Measurements from ENCODE around the gene E2F8.

E2F8 gene

GRCh38 chr11:19252394-19253152 is 11.8 kb upstream of the E2F8 start:
- TF ChIP-seq CTCF (IDR thresholded peaks at IDR 0.05; ENCODE audit: low read depth, low read length, missing control alignments): no peak

GRCh38 chr11:19251577-19251976 is 10.8 kb upstream of the E2F8 start:
- no peak for TF ChIP-seq CTCF (IDR thresholded peaks at IDR 0.05; ENCODE audit: low read depth, low read length, missing control alignments)
- DNase-seq (ENCODE audit: low read depth): no peak
- no peak overlapping the region for H3K4me3 ChIP-seq (ENCODE audit: low read depth, low read length)

More at GRCh38 chr11:19252394-19253152, 11.8 kb upstream of the E2F8 start:
- H3K4me3 ChIP-seq (ENCODE audit: low read depth, low read length): no peak overlapping the region
- DNase-seq (ENCODE audit: low read depth): no peak

DNA sequence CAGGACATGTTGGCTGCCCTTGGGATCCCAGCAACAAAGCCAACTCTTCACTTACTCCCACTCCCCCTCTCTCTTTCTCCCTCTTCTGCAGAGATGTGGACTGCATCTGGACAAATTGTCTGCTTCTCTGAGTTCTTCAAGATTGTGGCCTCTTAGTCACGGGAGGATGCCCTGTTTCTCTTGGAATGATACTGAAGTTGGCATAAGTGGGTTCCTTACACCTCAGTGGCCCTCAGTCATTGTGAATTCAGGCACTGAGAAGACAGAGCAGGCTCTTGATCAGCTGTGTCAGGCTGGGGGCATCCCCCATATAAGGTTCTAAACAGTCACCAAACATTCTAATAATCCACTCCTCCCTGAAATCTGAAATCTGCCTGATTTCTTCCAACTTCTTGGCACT is 6.1 kb upstream of the E2F8 start:
- DNase-seq (ENCODE audit: low read depth): no peak
- TF ChIP-seq CTCF (IDR thresholded peaks at IDR 0.05; ENCODE audit: low read depth, low read length, missing control alignments): no peak
- H3K4me3 ChIP-seq (ENCODE audit: low read depth, low read length): no peak overlapping the region

- TF ChIP-seq CTCF (IDR thresholded peaks at IDR 0.05; ENCODE audit: low read depth, low read length, missing control alignments): no peak
- no peak overlapping the region for H3K4me3 ChIP-seq (ENCODE audit: low read depth, low read length)
- no peak for DNase-seq (ENCODE audit: low read depth)
Measured at GRCh38 chr11:19245351-19245750, 4.6 kb upstream of the E2F8 start.

- DNase-seq (ENCODE audit: low read depth): no peak
- H3K4me3 ChIP-seq (ENCODE audit: low read depth, low read length): no peak overlapping the region
- TF ChIP-seq CTCF (IDR thresholded peaks at IDR 0.05; ENCODE audit: low read depth, low read length, missing control alignments): no peak
Measured at GRCh38 chr11:19244621-19245020, 3.9 kb upstream of the E2F8 start.

- no peak overlapping the region for H3K4me3 ChIP-seq (ENCODE audit: low read depth, low read length)
- DNase-seq (ENCODE audit: low read depth): no peak
- no peak for TF ChIP-seq CTCF (IDR thresholded peaks at IDR 0.05; ENCODE audit: low read depth, low read length, missing control alignments)
Measured at GRCh38 chr11:19244084-19244483, 3.3 kb upstream of the E2F8 start.

DNA sequence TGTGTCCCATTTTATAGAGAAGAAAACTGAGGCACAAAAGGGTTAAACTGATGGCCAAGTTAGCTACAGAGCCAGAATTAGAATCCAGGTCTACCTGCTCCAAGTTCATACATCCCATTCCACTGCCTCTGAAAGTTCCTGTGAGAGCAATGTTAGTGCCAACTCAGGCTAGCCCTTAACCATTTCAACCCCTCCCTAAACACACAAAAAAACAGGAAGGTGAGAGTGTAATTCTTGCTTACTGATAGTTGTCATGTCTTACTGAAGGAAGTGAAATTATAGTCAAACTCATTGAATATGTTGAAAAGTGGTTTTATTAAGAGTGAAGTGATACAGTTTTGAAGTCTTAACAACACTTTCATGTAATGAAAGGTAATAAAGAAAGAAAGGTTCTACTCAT is 2.9 kb upstream of the E2F8 start:
- DNase-seq (ENCODE audit: low read depth): no peak
- TF ChIP-seq CTCF (IDR thresholded peaks at IDR 0.05; ENCODE audit: low read depth, low read length, missing control alignments): no peak
- no peak overlapping the region for H3K4me3 ChIP-seq (ENCODE audit: low read depth, low read length)

Measured in GM12864 (cell line).